ENCODE measurements around the gene AMIGO1.
A peak's percentile ranks its signal among the peaks of the same experiment; 100 is the strongest.
"Not testable (repeated sequence)": the region's sequence is repeated elsewhere in the genome, so short reads cannot be mapped to it uniquely, and the experiment has no call there.

AMIGO1 gene

GRCh38 chr1:109476825-109477224 is 32.7 kb downstream of the AMIGO1 start:
- TF ChIP-seq CTCF (IDR thresholded peaks at IDR 0.05; ENCODE audit: extremely low read depth, missing control alignments) = no peak
- DNase-seq (ENCODE audit: low spot score) = no peak

GRCh38 chr1:109475261-109475660 is 34.3 kb downstream of the AMIGO1 start:
- no peak for TF ChIP-seq CTCF (IDR thresholded peaks at IDR 0.05; ENCODE audit: extremely low read depth, missing control alignments)
- DNase-seq (ENCODE audit: low spot score) = no peak

- no peak for TF ChIP-seq CTCF (IDR thresholded peaks at IDR 0.05; ENCODE audit: extremely low read depth, missing control alignments)
- no peak for DNase-seq (ENCODE audit: low spot score)
Observed at GRCh38 chr1:109474697-109475096, 34.8 kb downstream of the AMIGO1 start.

- DNase-seq (ENCODE audit: low spot score) = not testable (repeated sequence)
Observed at GRCh38 chr1:109473284-109474057, 36.1 kb downstream of the AMIGO1 start.

GRCh38 chr1:109472779-109473178 is 36.7 kb downstream of the AMIGO1 start:
- no peak for TF ChIP-seq CTCF (IDR thresholded peaks at IDR 0.05; ENCODE audit: extremely low read depth, missing control alignments)
- no peak for DNase-seq (ENCODE audit: low spot score)

GRCh38 chr1:109470245-109470644 is 39.3 kb downstream of the AMIGO1 start:
- peak; percentile 8 for DNase-seq (ENCODE audit: low spot score)
- TF ChIP-seq CTCF (IDR thresholded peaks at IDR 0.05; ENCODE audit: extremely low read depth, missing control alignments) = no peak

GRCh38 chr1:109468903-109469302 is 40.6 kb downstream of the AMIGO1 start:
- no peak for DNase-seq (ENCODE audit: low spot score)
- TF ChIP-seq CTCF (IDR thresholded peaks at IDR 0.05; ENCODE audit: extremely low read depth, missing control alignments) = no peak

GRCh38 chr1:109468061-109468460 is 41.5 kb downstream of the AMIGO1 start:
- no peak for DNase-seq (ENCODE audit: low spot score)
- no peak for TF ChIP-seq CTCF (IDR thresholded peaks at IDR 0.05; ENCODE audit: extremely low read depth, missing control alignments)

Data from GM20000 (cell line).